A549 (cell line): ENCODE results near the gene APOBEC3B. TPM values are rescaled to one million over a fixed set of nuclear protein-coding genes. Genes with fewer than 3 reads are reported as not detected.
"Not testable (repeated sequence)": the region's sequence is repeated elsewhere in the genome, so short reads cannot be mapped to it uniquely, and the experiment has no call there.

Source experiments
- ATAC-seq, 2 experiments: fragments of 200-7000 bp in 1 of 2; fragments of >200 bp in 1 of 2; cut with Nextera tagmentation in 1 of 2; cut with Tn5 transposase in 1 of 2; 3 replicates each; pipeline versions ENCODE4 v1.8.0 to v1.9.1; 2018 to 2020; ENCODE audit warnings: mild to moderate bottlenecking in 1 of 2, moderate library complexity in 1 of 2
- CTCF ChIA-PET: fragments of 300-600 bp; sonication (Branson Sonifier 250); formaldehyde crosslinking; extraction: SDS; loops from one replicate; lab custom pipeline; 2021; ENCODE audit warnings: antibody characterized with exemption, inconsistent platforms; lab: Yijun Ruan, JAX
- POLR2A ChIA-PET: fragments of 350-600 bp; formaldehyde crosslinking; extraction: SDS; loops from one replicate; lab custom pipeline; 2021; ENCODE audit warnings: antibody characterized with exemption, inconsistent platforms; lab: Yijun Ruan, JAX
- DNase-seq, 2 experiments: peaks; one replicate each; pipeline versions ENCODE4 v3.0.0 to v3.0.0-alpha.2; 2011 to 2016; ENCODE audit warnings: low read depth in 1 of 2, low spot score in 1 of 2
- FAIRE-seq: peaks from 2 replicates; lab custom pipeline; 2011; peaks lifted over from hg19 to GRCh38; lab: Jason Lieb, UNC
- H3K27ac ChIP-seq, 2 experiments: fragments of >200 bp; sonication (Bioruptor Twin); formaldehyde crosslinking; 3 replicates each; pipeline ENCODE4 v1.5.1; 2016 to 2017
- H3K4me1 ChIP-seq: fragments of >200 bp; sonication (Bioruptor Twin); formaldehyde crosslinking; 3 replicates; pipeline ENCODE4 v1.6.1; 2016
- H3K4me2 ChIP-seq: fragments of >200 bp; sonication (Bioruptor Twin); formaldehyde crosslinking; 3 replicates; pipeline ENCODE4 v1.6.1; 2016
- H3K4me3 ChIP-seq: fragments of >200 bp; sonication (Bioruptor Twin); formaldehyde crosslinking; 3 replicates; pipeline ENCODE4 v1.5.1; 2016
- H3K9me3 ChIP-seq: fragments of >200 bp; sonication (Bioruptor Twin); formaldehyde crosslinking; 3 replicates; pipeline ENCODE4 v1.6.1; 2016
- ATOH8 ChIP-seq: fragments of 250-450 bp; sonication (Bioruptor Pico); IDR thresholded peaks from 2 replicates; pipeline ENCODE4 v1.5.0; 2020; ENCODE audit warnings: low read depth, mild to moderate bottlenecking, moderate library complexity
- BCL3 ChIP-seq: fragments of >200 bp; sonication (Bioruptor Twin); formaldehyde crosslinking; IDR thresholded peaks from 3 replicates; pipeline ENCODE4 v1.6.1; 2016
- BHLHE40 ChIP-seq: IDR thresholded peaks from 2 replicates; pipeline ENCODE4 v1.6.1; 2012; ENCODE audit warnings: low read depth, low read length, inconsistent platforms
- CBX8 ChIP-seq: fragments of 200-600 bp; sonication (generic); IDR thresholded peaks from 2 replicates; pipeline ENCODE4 v1.6.1; 2016
- CEBPB ChIP-seq, 2 experiments: fragments of >200 bp in 1 of 2; sonication (Bioruptor Twin) in 1 of 2; formaldehyde crosslinking in 1 of 2; IDR thresholded peaks; 2 replicates each; pipeline ENCODE4 v1.6.1; 2012 to 2016
- CHD2 ChIP-seq: fragments of 150-350 bp; IDR thresholded peaks from 2 replicates; pipeline ENCODE4 v1.6.1; 2014; ENCODE audit warnings: low read length; ENCODE audit not compliant: partially characterized antibody
- CHD4 ChIP-seq: fragments of 200-600 bp; sonication (generic); IDR thresholded peaks from 2 replicates; pipeline ENCODE4 v1.6.1; 2016; ENCODE audit warnings: antibody characterized with exemption, mild to moderate bottlenecking, borderline replicate concordance
- EHMT2 ChIP-seq: fragments of 200-600 bp; sonication (generic); IDR thresholded peaks from 2 replicates; pipeline ENCODE4 v1.6.1; 2016; ENCODE audit warnings: antibody characterized with exemption, low read depth, mild to moderate bottlenecking, moderate library complexity
- EP300 ChIP-seq, 2 experiments: fragments of >200 bp; sonication (Bioruptor Twin); formaldehyde crosslinking; IDR thresholded peaks; 2 replicates in 1 of 2; 3 replicates in 1 of 2; pipeline ENCODE4 v1.6.1; 2016 to 2017
- JUN ChIP-seq, 2 experiments: fragments of >200 bp; sonication (Bioruptor Twin); formaldehyde crosslinking; IDR thresholded peaks; 2 replicates in 1 of 2; 3 replicates in 1 of 2; pipeline ENCODE4 v1.6.1; 2016 to 2017
- MAFK ChIP-seq: fragments of 450-650 bp; IDR thresholded peaks from 2 replicates; pipeline ENCODE4 v1.6.1; 2014; ENCODE audit not compliant: partially characterized antibody
- MYC ChIP-seq: IDR thresholded peaks from 2 replicates; pipeline ENCODE4 v1.6.1; 2012; ENCODE audit warnings: mild to moderate bottlenecking, inconsistent platforms, low read length, improper control_type of control experiment, borderline replicate concordance
- NR3C1 ChIP-seq: fragments of >200 bp; sonication (Bioruptor Twin); formaldehyde crosslinking; IDR thresholded peaks from 3 replicates; pipeline ENCODE4 v1.6.1; 2017
- PBX3 ChIP-seq: IDR thresholded peaks from 2 replicates; pipeline ENCODE4 v1.6.1; 2012
- RAD21 ChIP-seq, 2 experiments: fragments of >200 bp in 1 of 2; sonication (Bioruptor Twin) in 1 of 2; formaldehyde crosslinking in 1 of 2; IDR thresholded peaks in 1 of 2; conservative IDR thresholded peaks in 1 of 2; 2 replicates in 1 of 2; 3 replicates in 1 of 2; pipeline ENCODE4 v1.6.1; 2012 to 2018; ENCODE audit warnings: inconsistent platforms in 1 of 2
- RARB ChIP-seq: fragments of 250-450 bp; sonication (Bioruptor Pico); IDR thresholded peaks from 2 replicates; pipeline ENCODE4 v1.8.0; 2021; ENCODE audit warnings: mild to moderate bottlenecking, moderate library complexity
- RNF2 ChIP-seq: fragments of 200-600 bp; sonication (generic); IDR thresholded peaks from 2 replicates; pipeline ENCODE4 v1.6.1; 2016; ENCODE audit warnings: low read depth, mild to moderate bottlenecking, antibody characterized with exemption, moderate library complexity, borderline replicate concordance
- SMC3 ChIP-seq: fragments of >200 bp; sonication (Bioruptor Twin); formaldehyde crosslinking; IDR thresholded peaks from 3 replicates; pipeline ENCODE4 v1.6.1; 2018; ENCODE audit warnings: inconsistent platforms
- WGBS: methylation state at CpG from one replicate; pipeline ENCODE4 v1.1.6; 2017; ENCODE audit errors: missing lambda C conversion rate; 5-methylcytosine and 5-hydroxymethylcytosine counted together
- polyA plus RNA-seq, 4 experiments: library from polyadenylated mRNA; depleted of rRNA in 3 of 4; stranded (reverse); fragments of >200 nt; fragmentation: RNase III in 1 of 4; extraction: RNeasy Plus Mini Kit Qiagen cat#74134 plus additional on column Dnase treatment in 1 of 4; gene quantifications; 2 replicates in 3 of 4; 3 replicates in 1 of 4; pipeline ENCODE4 v1.2.3, GENCODE V29; 2011 to 2017

The APOBEC3B gene
- polyA plus RNA-seq, 2 of the 4 experiments (the other 2 are of a cell fraction): 16.7 to 19.6 TPM

GRCh38 chr22:39003165-39003638, 21.1 kb downstream of the APOBEC3B start (continued):
- TF ChIP-seq CEBPB (IDR thresholded peaks at IDR 0.05) (peak in 1 of 2 experiments; percentile 59; a peak in 1 of 4 replicates), RAD21 (conservative IDR thresholded peaks at IDR 0.05 in 1 of 2, IDR thresholded peaks at IDR 0.05 in 1 of 2) (peak; percentile 63 to 71), SMC3 (peak; percentile 80), MYC (no peak), JUN (IDR thresholded peaks at IDR 0.05) (no peak), PBX3 (no peak), ATOH8 (no peak), MAFK (no peak), EHMT2 (no peak), NR3C1 (no peak), CHD4 (no peak)

GRCh38 chr22:39007177-39007576, 25.0 kb downstream of the APOBEC3B start:
- no peak overlapping the region for H3K27ac ChIP-seq
- DNase-seq: no peak
- CTCF ChIA-PET: interaction anchor here (0.8 to 1.4 kb wide), 3 partner anchors 56 to 238 kb away, joined by 3 to 5 read pairs (median 3); no protein-coding TSS in a partner anchor
- no peak overlapping the region for H3K4me3 ChIP-seq
- no peaks in the 10 kb centered on the region for H3K9me3 ChIP-seq
- no peak for FAIRE-seq
- 90% methylated on average over 5 of the region's 5 CpGs for WGBS
- POLR2A ChIA-PET: no interaction called here
- H3K4me2 ChIP-seq: no peak overlapping the region
- TF ChIP-seq BCL3 (no peak), CHD2 (no peak), PBX3 (no peak), RNF2 (no peak), EP300 (IDR thresholded peaks at IDR 0.05) (no peak), CBX8 (no peak), BHLHE40 (no peak), RARB (CRISPR knock-in tag) (no peak)
- TF ChIP-seq, all 56 proteins: peak for 0
- H3K4me1 ChIP-seq: peaks cover 3% of the 10 kb centered on the region; the same call in 1 of the 3 replicates
- ATAC-seq: no peak

GRCh38 chr22:39008271-39008850, 26.2 kb downstream of the APOBEC3B start:
- WGBS: 79% methylated on average over 8 of the region's 8 CpGs
- H3K4me3 ChIP-seq, FAIRE-seq, H3K4me1 ChIP-seq, H3K27ac ChIP-seq, POLR2A ChIA-PET, H3K4me2 ChIP-seq, DNase-seq, ATAC-seq, H3K9me3 ChIP-seq: not testable (repeated sequence)
- CTCF ChIA-PET: interaction anchor here (0.7 kb wide), 1 partner anchor 105 kb away, joined by 3 read pairs; no protein-coding TSS in a partner anchor
